GM18868 (cell line): ENCODE results near the gene DLGAP1.

Source experiments
- ATAC-seq: cut with Tn5 transposase; IDR thresholded peaks from one replicate; pipeline ENCODE4 v1.9.1; 2021; ENCODE audit warnings: mild to moderate bottlenecking, moderate library complexity; ENCODE audit not compliant: unreplicated experiment

DLGAP1 gene

DNA sequence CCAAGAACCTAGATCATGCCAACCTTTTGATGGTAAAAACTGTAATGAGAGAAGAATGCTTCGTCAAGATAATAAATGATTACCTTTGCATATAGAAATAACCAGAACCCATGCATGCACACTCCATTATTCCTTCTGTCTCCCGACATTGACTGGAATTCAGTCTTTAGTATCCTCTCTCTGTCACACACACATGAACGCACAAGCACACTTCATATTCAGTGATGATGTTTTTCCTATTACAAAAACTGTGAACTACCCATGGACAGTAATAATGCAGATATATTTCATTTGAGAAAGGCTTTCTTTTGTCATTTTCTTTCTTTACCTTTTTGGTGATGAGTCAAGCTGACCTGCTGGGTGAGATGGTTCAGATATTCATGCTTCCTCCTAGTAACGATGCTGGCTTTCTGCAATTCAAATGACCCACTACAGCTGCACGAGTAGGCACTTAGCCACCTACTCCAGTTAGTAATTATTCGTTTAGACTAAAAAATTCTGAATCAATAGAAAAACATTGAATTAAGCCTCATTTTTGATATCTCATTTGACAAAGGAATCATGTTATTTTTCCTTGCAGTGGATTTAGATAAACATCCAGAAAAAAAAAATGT is 623.0 kb downstream of the DLGAP1 start:
- ATAC-seq, result no peak

DNA sequence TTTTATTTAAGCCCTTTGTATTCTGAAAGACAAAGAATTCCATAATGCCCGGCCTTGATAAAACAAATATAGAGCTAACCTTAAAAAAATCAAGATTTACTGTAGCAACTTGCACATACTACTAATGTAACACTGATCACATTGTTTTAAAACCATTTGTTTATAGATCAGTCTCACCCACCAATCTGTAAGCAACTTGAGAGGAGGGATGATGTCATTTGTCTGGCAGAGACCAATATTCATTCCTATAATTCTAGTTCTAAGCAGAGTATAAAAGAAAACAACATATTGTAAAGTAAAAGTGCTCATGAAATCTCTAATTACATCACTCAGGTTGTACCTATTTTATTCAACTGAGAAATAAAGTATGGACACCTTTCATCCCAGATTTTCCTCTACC is 624.5 kb downstream of the DLGAP1 start:
- no peak for ATAC-seq

DNA sequence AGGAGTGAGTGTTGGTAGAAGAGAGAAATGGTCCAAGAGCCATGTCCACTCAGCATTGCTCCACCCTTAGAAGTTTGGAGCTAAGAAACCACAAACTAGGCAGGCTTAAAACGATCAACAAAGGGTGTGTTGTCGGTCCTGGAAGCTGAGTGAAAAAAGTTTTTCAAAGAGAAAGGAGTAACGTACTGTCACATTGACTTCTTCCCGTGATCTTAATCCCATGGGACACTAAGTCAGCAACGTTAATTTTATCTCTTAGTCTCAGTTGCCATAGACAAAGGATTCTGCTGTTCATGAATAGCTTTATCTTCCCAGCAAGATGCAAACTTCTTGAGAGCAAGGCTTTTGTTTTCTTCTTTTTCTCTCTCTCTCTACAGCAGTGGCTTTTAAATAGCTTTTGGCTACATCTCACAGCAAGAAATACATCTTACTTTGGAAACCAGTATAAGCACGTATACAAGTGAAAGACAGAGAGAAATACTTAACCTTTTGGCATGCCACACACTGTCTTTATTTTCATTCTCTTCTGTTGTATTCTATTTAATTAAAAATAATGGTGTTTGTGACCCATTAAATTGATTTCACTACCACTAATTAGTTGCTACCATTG is 627.8 kb downstream of the DLGAP1 start:
- no peak for ATAC-seq

DNA sequence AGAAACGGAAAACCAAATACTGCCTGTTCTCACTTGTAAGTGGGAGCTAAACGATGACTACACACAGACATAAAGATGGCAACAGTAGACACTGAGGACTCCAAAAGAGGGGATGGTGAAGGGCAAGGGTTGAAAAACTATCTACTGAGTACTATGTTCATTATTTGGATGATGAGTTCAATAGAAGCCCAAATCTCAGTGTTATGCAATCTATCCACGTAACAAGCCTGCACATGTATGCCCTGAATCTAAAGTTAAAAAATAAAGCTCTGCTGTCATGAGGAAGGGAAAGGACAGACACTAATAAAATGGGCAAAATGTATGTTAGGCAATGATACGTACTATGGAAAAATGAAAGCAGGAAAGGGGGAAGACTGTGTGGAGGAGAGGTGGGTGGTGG is 629.1 kb downstream of the DLGAP1 start:
- no peak for ATAC-seq

DNA sequence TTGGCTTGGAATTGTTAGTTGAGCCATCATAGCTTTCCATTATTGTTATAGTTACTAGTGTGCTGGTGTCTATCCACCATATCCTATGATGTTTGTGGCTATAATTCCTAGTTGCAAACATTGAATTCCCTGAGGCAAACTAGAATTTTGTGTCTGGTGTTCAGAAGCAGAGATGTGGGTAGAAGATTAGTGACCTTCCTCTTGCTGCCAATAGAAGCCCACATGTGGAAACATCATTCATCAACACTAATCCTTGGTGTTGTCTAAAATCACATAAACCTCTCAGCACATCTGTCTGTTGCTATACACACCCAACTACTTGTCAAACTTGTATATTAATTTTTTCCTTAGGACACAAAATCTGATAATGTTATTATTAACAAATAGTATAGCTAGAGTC is 631.0 kb downstream of the DLGAP1 start:
- ATAC-seq, result no peak

DNA sequence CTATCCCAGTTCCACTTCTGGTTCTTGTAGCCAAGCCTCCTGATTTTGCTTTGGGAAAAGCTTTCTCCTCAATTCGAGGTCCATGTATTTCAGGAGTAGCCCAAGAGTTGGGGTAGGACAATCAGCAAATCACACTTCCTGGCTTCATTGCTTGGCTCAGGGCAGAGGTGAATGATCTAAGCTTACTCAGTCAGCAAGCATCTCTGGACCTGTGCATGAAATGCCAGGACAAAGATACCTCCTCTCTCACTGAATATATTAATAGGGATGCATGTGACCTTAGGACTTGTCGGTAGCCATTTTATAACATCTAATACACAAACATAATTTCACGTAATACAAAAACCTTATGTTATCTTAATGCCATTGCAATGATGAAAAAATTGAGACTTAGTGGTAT is 632.0 kb downstream of the DLGAP1 start:
- ATAC-seq, result no peak

DNA sequence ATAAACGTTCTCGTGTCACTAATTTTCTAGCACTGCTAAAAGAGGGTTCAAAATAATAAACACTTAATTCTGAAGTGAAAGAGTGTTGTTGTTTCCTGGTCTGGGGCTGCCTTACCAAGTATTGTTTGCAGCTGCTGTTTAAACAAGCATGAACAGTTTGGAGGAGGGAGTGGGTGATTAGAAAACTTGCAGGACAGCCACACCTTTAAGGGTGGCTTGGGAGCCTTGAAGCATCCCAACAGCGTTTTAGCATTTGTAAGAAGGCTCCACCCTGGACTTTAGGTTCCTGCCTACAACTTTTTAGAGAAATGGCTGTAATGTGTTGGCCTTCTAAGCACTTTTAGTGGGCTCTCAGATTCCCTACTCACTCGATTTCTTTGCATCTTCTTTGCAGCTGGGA is 633.6 kb downstream of the DLGAP1 start:
- ATAC-seq, result no peak

DNA sequence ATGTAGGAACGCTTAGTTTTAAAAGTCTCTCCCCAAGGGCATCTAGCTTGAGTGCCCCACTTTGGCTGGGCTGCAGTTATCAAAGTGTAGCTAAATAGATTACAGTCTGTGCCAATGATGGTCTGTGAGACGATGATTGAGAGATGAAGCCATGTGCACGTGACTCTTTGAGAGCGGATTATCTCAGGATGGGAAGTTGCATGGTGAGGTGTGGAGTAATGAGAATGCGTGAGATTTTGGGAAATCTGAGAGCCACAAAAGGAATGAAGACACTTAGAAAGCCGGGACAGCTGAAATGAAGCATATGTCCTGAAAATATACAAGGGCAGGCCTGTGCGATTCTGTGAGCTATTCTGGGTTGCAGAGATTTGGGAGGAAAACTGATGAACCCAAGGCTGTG is 635.1 kb downstream of the DLGAP1 start:
- ATAC-seq, result no peak

DNA sequence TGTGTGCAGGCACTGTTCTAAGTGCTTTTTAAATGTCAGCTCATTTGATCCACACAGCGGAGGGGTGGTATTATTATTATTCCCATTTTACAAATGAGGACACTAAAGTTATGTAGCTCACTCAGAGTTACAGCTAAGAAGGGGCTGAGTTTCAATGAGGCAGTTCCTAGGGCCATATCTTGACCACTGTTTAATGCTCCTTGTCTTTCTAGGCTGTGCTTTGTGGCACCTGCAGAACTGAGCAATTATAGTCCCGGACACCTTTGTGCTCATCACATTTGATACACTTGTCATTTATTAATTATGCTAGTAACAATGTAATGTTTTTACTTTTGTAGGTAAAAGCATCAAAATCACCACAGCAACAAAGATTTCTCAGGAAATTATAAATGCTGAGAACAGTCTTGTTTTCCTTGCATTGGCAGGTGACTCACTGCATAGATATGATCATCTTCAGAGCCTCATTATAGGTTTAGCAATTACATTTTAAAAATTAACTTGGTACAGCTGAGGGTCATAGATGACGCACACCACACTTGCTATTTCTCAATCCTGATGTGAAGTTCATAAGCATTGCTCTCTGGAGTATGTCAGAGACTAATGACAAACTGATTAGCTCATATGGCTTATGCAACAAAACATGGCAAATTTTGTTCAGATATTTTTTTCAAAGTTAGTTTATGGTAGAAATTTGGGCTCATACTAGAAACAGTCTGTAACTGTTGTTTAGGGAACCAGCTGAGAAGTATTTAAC is 638.3 kb downstream of the DLGAP1 start:
- ATAC-seq, result no peak

DNA sequence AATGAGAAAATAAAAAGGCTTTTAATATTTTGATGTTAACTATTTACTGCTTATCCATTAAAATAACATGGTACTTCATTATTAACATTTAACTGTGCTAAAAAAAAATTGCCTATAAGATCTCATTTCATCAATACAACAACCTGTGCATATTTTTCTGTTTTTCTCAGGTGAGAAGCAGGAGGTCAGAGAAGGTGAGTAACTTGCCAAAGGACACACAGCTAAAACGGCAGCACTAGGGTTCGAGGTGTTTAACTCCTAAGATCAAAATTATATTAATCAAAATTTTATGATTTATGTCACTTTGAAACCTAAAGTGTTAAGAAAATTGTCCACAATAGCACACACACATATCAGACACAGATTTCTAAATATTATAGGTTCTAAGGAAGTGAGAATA is 639.1 kb downstream of the DLGAP1 start:
- no peak for ATAC-seq

DNA sequence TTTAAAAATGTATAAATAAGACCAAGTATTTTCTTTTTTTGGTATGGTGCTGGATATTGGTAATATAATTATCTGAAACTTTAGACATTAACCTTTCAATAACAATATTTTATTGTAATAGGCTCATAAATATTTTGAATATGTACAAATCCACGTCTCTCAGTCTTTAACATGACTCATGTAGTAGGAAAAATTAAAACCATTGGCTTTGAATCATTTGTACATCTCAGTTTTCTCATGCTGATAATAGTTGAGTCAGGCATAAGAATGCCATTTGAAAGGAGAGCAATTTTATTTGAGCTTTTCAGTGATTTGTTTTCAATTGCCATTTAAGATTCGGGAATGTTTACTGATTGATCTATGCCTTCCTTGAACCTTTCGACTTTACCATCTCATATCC is 640.3 kb downstream of the DLGAP1 start:
- no peak for ATAC-seq

DNA sequence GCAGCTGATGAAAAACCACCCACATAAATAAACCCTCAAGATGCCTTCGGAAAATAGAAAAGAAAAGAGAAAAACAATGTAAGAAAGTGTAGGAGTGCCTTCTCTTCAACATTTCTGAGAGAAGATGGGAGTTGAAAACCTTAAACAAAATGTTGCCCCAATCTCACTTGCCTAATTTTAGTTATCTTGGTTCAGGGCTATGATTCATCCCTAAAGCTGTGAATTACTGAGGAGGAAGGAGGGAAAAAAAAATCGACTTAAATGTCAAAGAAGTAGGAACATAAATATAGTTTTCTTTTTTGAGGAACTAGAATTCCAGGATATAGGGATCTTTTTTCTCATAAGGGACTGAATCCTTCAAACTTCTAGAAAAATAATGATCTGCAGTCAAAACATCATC is 644.8 kb downstream of the DLGAP1 start:
- ATAC-seq, result no peak

DNA sequence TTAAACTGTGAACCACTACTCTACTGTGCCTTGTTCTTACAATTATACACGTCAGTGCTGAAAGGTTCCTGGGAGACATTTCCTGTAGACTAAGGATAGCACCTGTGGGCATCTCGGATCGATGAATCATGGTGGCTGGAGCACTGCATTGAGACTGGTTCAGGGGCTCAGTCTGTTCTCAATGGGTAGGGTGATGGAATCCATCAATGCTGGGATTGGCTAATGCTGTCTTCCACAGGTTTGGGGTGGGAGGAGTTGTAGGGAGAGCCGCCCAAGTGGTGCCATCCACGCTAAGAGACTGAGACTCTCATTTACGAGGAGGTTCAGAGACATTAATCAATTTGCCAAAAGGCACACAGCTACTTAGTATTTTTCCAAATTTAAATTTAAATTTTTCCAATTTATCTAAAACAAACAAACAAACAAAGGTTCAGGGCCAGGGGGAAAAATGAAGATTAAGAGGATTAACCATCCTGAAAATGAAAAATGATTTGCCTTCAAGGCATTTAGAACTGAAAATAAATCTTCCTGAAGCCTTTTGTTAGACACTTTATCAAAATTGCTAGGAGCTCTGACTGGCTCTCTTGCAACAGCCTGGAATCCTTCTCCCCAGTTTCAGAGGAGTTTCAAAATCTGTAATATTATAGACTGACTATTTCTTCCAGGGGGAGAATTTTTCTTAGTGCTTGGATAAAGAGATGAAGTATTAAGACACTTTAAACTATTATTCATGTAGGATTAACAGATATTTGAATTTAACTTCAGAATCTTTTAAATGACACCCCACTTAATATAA is 645.9 kb downstream of the DLGAP1 start:
- no peak for ATAC-seq

DNA sequence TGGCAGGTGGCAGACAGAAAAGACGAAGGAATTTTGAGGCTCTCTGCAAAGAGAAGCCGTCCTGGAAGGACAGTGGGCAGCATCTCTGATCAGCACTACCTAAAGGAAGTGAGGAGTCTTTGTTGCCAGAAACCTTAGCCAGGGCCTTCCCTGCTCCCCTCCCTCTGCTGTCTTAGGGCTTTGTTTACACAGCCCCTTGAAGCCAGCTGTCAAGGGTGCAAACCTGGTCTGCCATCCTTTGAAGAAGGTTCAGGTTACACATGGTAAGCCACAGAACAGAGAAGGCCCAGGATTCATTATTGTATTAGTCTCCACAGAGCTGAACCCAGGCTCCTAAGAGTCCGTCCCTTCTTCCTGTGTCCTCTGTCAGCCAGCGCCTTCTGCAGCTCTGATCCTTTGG is 648.5 kb downstream of the DLGAP1 start:
- ATAC-seq, result no peak

DNA sequence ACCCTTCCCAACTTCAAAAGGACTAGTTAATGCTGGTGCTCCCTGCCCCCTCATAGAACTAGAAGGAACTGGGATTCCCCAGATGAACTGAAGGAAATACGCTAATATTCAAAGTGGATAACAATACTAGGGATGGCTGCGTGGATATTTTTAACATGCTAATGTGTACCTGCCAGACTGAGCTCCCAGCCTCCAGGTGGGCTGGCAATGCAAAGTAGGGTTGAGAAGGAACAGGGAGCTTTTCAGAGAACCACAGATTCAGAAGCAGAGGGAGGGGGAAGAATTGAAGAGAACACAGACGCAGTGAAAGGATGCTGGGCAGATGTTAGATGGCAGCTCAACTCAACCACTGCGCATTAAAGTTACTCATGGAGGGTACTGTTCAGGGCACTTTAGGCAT is 650.8 kb downstream of the DLGAP1 start:
- no peak for ATAC-seq

DNA sequence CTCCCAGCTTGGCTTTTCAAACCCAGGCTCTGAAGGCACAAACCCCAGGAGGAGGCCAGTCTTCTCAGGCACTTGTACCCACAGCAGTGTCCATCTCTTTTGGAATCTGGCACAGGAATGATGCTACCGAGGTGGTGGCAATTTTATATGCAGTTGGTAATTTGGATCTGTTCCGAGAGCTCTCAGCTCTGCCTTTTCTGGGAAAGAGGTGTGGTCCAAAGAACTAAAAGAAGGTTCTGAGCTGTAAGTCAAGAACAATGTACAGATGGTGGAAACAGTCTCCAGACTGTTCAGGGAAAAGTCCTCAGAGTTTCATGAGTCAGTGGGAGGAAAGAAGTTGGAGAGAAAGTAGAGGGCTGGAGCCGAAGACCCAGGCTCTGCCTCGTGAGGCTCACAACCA is 651.8 kb downstream of the DLGAP1 start:
- no peak for ATAC-seq

DNA sequence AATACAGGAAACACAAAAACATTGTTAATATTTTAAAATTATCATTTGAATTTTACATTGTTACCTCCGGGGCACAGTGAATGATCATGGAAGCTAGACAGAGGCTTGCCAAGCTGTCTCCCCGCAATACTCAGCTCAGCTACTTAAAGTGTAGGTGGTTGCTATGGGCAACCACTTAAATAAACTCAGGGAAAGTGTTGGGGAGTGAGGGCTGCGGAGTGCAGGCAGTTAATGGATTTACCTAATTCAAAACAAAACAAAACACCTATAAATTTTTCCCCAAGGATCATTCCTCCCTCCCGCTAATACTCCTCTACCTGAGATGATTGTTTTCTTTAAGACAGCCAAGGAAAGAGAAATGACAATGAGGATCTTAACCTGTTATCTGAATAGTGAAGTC is 655.6 kb downstream of the DLGAP1 start:
- ATAC-seq, result no peak

DNA sequence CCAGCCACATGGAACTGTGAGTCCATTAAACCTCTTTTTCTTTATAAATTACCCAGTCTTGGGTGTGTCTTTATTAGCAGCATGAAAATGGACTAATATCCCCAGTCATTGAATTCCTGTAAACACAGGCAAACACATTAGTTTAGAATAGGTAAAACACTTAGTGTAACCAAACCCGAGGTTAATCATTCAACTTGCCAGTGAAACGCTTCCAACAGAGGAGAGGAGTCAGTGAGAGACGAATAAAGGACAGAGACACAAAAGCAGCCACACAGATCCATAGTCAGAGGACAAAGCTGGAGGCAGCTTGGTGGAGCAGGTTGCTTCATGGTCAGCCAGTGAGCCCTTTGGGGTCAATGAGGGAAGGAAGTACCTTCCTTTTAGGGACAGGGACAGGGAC is 657.1 kb downstream of the DLGAP1 start:
- ATAC-seq, result no peak

DNA sequence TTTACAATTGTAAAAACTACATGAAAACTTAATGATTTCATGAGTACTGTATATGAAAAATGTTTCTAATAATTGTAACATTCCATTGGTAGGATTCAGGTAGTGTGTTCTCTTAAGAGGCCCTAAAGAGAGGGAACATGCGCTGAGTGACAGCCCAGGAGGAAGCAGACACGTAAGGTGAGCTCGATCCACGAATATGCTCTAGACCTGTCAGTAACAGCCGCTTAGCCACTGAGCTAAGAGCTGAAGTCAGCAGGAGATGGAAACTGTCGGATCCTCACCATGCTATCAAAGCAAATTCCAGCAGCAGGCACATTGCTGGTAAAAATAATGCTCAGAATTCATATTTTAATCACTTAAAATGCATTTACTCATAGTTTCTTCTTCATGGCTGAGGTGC is 658.7 kb downstream of the DLGAP1 start:
- ATAC-seq, result no peak

DNA sequence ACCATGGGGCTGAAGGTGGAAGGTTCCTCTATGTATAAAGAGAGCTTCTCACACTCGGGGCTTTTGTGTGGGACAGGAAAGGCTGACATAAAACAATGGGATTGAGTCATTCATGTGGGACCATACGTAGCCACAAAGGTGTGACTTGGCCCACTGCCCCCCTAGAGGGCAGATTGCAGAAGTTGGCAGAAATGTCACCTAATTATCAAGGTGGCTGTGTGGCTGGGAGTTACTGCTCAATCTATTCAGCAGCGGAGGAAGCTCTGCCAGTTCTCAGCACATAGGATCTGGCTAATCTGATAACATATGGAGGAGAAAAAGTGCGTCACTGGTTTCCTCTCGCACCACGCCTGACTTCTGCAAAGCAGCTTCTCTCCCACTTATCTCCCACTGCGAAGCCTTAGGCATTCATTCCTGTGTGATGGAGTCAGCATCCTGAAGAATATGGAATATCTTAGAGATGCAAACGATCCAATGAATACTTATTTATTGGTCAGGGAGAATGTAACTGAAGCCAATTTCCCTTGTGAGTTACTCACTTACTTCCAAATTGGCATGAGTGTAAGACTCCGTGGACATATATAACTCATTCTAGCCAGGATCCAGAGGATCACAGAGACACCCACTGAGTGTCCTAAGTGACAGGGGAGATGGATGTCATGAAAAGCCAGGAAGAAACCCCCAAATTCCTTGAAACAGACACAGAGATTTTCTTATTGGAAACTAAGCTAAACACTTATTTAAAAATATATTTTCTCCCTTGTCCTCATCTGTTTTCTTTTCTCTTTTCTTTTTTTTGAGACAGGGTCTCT is 660.4 kb downstream of the DLGAP1 start:
- ATAC-seq, result no peak

DNA sequence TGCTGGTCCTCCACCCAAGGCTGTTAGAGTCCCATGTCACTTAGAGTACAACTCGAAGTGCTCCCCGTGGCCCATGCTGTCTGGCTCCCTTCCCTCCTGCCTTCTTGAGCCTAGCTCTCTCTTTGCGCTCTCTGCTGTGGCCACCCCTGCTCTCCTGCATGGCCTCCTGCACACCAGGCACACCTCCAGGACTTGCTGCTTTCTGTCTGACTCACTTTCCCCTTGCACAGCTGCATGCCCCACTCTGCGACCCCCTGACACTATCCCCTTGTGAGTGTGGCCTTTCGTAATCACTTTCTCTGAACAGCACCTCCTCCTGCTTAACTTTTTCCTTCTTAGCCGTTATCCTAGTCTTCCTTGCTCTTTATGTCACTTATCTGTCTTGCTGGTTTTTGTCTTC is 661.6 kb downstream of the DLGAP1 start:
- ATAC-seq, result no peak
